Hepatocyte (in vitro differentiated cells): ENCODE results near the gene CDKN3.
"Not testable (repeated sequence)": the region's sequence is repeated elsewhere in the genome, so short reads cannot be mapped to it uniquely, and the experiment has no call there.

Experiments used
- EZH2 ChIP-seq: fragments of 200-600 bp; sonication (generic); IDR thresholded peaks from 2 replicates; pipeline ENCODE4 v1.6.1; 2016; ENCODE audit warnings: antibody characterized with exemption, mild to moderate bottlenecking, borderline replicate concordance
- EZH2phosphoT487 ChIP-seq: fragments of 200-600 bp; sonication (generic); IDR thresholded peaks from one replicate; pipeline ENCODE4 v1.6.1; 2018; ENCODE audit warnings: antibody characterized with exemption, mild to moderate bottlenecking, low read depth, moderate library complexity; ENCODE audit not compliant: unreplicated experiment, severe bottlenecking
- TF ChIP-seq, protein P1 (sequence below): fragments of 200-600 bp; sonication (generic); IDR thresholded peaks from 2 replicates; pipeline ENCODE4 v1.5.1; 2016; ENCODE audit warnings: antibody characterized with exemption, mild to moderate bottlenecking; ENCODE audit not compliant: poor library complexity

- TF ChIP-seq, protein P1, sequence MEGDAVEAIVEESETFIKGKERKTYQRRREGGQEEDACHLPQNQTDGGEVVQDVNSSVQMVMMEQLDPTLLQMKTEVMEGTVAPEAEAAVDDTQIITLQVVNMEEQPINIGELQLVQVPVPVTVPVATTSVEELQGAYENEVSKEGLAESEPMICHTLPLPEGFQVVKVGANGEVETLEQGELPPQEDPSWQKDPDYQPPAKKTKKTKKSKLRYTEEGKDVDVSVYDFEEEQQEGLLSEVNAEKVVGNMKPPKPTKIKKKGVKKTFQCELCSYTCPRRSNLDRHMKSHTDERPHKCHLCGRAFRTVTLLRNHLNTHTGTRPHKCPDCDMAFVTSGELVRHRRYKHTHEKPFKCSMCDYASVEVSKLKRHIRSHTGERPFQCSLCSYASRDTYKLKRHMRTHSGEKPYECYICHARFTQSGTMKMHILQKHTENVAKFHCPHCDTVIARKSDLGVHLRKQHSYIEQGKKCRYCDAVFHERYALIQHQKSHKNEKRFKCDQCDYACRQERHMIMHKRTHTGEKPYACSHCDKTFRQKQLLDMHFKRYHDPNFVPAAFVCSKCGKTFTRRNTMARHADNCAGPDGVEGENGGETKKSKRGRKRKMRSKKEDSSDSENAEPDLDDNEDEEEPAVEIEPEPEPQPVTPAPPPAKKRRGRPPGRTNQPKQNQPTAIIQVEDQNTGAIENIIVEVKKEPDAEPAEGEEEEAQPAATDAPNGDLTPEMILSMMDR: not testable (repeated sequence)
- not testable (repeated sequence) for TF ChIP-seq EZH2, EZH2phosphoT487
Measured at GRCh38 chr14:54380558-54380957, 16.2 kb upstream of the CDKN3 start.
